CD14-positive monocyte (primary cell): Measurements from ENCODE around the gene GUCY1A1. TPM values are rescaled to one million over a fixed set of nuclear protein-coding genes. Genes with fewer than 3 reads are reported as not detected.

Experiments used
- DNase-seq, 3 donors: peaks; one replicate each; pipeline ENCODE4 v3.0.0-alpha.2; 2011 to 2022
- H2AFZ ChIP-seq: 2 replicates; pipeline ENCODE4 v1.6.0; 2012; ENCODE audit warnings: mild to moderate bottlenecking, low read depth, low read length, inconsistent platforms; ENCODE audit not compliant: insufficient read depth, poor library complexity, severe bottlenecking
- H3K27ac ChIP-seq, 2 donors: 1 replicate in 1 of 2; 2 replicates in 1 of 2; pipeline ENCODE4 v1.5.1; 2012 to 2013; ENCODE audit warnings: low read length in 2 of 2, control low read depth in 1 of 2, inconsistent platforms in 1 of 2, low read depth in 1 of 2, mild to moderate bottlenecking in 1 of 2
- H3K27me3 ChIP-seq, 2 donors: one replicate each; pipeline versions ENCODE4 v1.6.0 to v1.6.1; 2011 to 2013; ENCODE audit warnings: low read length in 2 of 2; ENCODE audit not compliant: control insufficient read depth in 2 of 2, insufficient read depth in 2 of 2
- H3K36me3 ChIP-seq, 2 donors: replicated peaks in 1 of 2; 1 replicate in 1 of 2; 2 replicates in 1 of 2; pipeline versions ENCODE4 v1.5.1 to v1.6.1; 2012 to 2013; ENCODE audit warnings: low read length in 2 of 2, control low read depth in 1 of 2, inconsistent platforms in 1 of 2, mild to moderate bottlenecking in 1 of 2; ENCODE audit not compliant: insufficient read depth in 2 of 2, control insufficient read depth in 1 of 2
- H3K4me1 ChIP-seq, 2 donors: 1 replicate in 1 of 2; 2 replicates in 1 of 2; pipeline versions ENCODE4 v1.5.1 to v1.6.1; 2012 to 2013; ENCODE audit warnings: low read length in 2 of 2, control low read depth in 1 of 2, inconsistent platforms in 1 of 2, mild to moderate bottlenecking in 1 of 2, moderate library complexity in 1 of 2; ENCODE audit not compliant: insufficient read depth in 2 of 2, control insufficient read depth in 1 of 2
- H3K4me2 ChIP-seq: replicated peaks from 2 replicates; pipeline ENCODE3; 2012; ENCODE audit warnings: low read length, moderate library complexity, mild to moderate bottlenecking; ENCODE audit not compliant: poor library complexity, severe bottlenecking; ENCODE audit errors: extremely low read depth
- H3K4me3 ChIP-seq, 3 experiments: fragments of 200-600 bp in 1 of 3; sonication (generic) in 1 of 3; replicated peaks in 1 of 3; 1 replicate in 2 of 3; 2 replicates in 1 of 3; pipeline ENCODE4 v1.5.1; 2011 to 2013; ENCODE audit warnings: low read length in 3 of 3, mild to moderate bottlenecking in 3 of 3, control low read depth in 2 of 3, low read depth in 2 of 3, inconsistent platforms in 1 of 3, moderate library complexity in 1 of 3
- H3K79me2 ChIP-seq: 2 replicates; pipeline ENCODE4 v1.6.0; 2012; ENCODE audit warnings: mild to moderate bottlenecking, control low read depth, inconsistent platforms, low read length, moderate library complexity; ENCODE audit not compliant: insufficient read depth
- H3K9ac ChIP-seq: 2 replicates; pipeline ENCODE4 v1.6.0; 2017; ENCODE audit warnings: low read length, mild to moderate bottlenecking; ENCODE audit not compliant: insufficient read depth, poor library complexity, severe bottlenecking
- H3K9me3 ChIP-seq, 2 donors: replicated peaks in 1 of 2; 1 replicate in 1 of 2; 2 replicates in 1 of 2; pipeline versions ENCODE4 v1.5.1 to v1.6.1; 2012 to 2013; ENCODE audit warnings: low read length in 2 of 2, control low read depth in 1 of 2; ENCODE audit not compliant: control insufficient read depth in 1 of 2, insufficient read depth in 1 of 2
- H4K20me1 ChIP-seq: 2 replicates; pipeline ENCODE4 v1.6.0; 2012; ENCODE audit warnings: mild to moderate bottlenecking, low read length, control low read depth, moderate library complexity; ENCODE audit not compliant: insufficient read depth
- H3K27ac Mint-ChIP-seq, 7 donors: one replicate each; pipeline ENCODE4 v1.8.0; 2020; ENCODE audit warnings: mild to moderate bottlenecking in 7 of 7, mixed read lengths in 7 of 7, moderate library complexity in 6 of 7, inconsistent platforms in 2 of 7
- H3K27me3 Mint-ChIP-seq, 3 donors: one replicate each; pipeline ENCODE4 v1.8.0; 2021 to 2022; ENCODE audit warnings: low read depth in 3 of 3, mild to moderate bottlenecking in 3 of 3, mixed read lengths in 3 of 3, moderate library complexity in 3 of 3, inconsistent platforms in 1 of 3
- H3K36me3 Mint-ChIP-seq, 2 donors: one replicate each; pipeline ENCODE4 v1.8.0; 2020; ENCODE audit warnings: mixed read lengths in 2 of 2, inconsistent platforms in 1 of 2, mild to moderate bottlenecking in 1 of 2
- H3K4me1 Mint-ChIP-seq: one replicate; pipeline ENCODE4 v1.8.0; 2020; ENCODE audit warnings: mild to moderate bottlenecking, mixed read lengths
- H3K4me3 Mint-ChIP-seq, 2 donors: one replicate each; pipeline ENCODE4 v1.8.0; 2020; ENCODE audit warnings: mild to moderate bottlenecking in 2 of 2, mixed read lengths in 2 of 2, moderate library complexity in 1 of 2
- H3K9me3 Mint-ChIP-seq, 7 donors: one replicate each; pipeline ENCODE4 v1.8.0; 2020 to 2022; ENCODE audit warnings: mixed read lengths in 7 of 7, mild to moderate bottlenecking in 6 of 7, moderate library complexity in 6 of 7, inconsistent platforms in 2 of 7
- CTCF ChIP-seq: fragments of 200-600 bp; IDR thresholded peaks from one replicate; pipeline ENCODE4 v1.8.0; 2022; ENCODE audit warnings: antibody characterized with exemption, mild to moderate bottlenecking
- WGBS: methylation state at CpG from one replicate; pipeline ENCODE4 v1.1.5; 2013; ENCODE audit warnings: missing lambda C conversion rate; ENCODE audit not compliant: insufficient coverage; 5-methylcytosine and 5-hydroxymethylcytosine counted together
- intact Hi-C, 2 donors: fragments of 100-400 bp; cut with micrococcal nuclease; formaldehyde crosslinking; loops; one replicate each; pipeline versions ENCODE4 v1.15.0 to v1.15.1; 2023
- polyA plus RNA-seq, 3 donors: library from polyadenylated mRNA; depleted of rRNA in 1 of 3; unstranded in 2 of 3; stranded (reverse) in 1 of 3; fragments of 300-500 nt in 2 of 3; fragments of >200 nt in 1 of 3; fragmentation: Illumina TruSeq in 2 of 3; gene quantifications; 1 replicate in 2 of 3; 2 replicates in 1 of 3; pipeline ENCODE4 v1.2.3, GENCODE V29; 2012 to 2021

Gene GUCY1A1
- polyA plus RNA-seq, 3 donors, result 0.88 to 1.2 (median 0.95) TPM

GRCh38 chr4:155624478-155624877 lies 42.2 kb upstream of the GUCY1A1 start:
- intact Hi-C loops, result no loop called here
- Histone ChIP-seq H3K27me3 (no peaks in the 10 kb centered on the region), H3K79me2 (no peaks in the 10 kb centered on the region), H3K9me3 (no peaks in the 10 kb centered on the region), H3K27ac (no peak overlapping the region), H3K36me3 (no peaks in the 10 kb centered on the region), H4K20me1 (no peaks in the 10 kb centered on the region), H2AFZ (no peak overlapping the region), H3K4me1 (no peaks in the 10 kb centered on the region), H3K4me3 (no peak overlapping the region), H3K9ac (no peak overlapping the region), H3K4me2 (no peak overlapping the region)
- no peak for TF ChIP-seq CTCF
- Mint-ChIP-seq H3K27me3 (peaks cover 0 to 1% (median 0%) of the 10 kb centered on the region in 3 donors), H3K4me3 (no peak overlapping the region), H3K27ac (no peak overlapping the region), H3K36me3 (no peaks in the 10 kb centered on the region), H3K4me1 (no peaks in the 10 kb centered on the region), H3K9me3 (no peaks in the 10 kb centered on the region)
- no peak for DNase-seq

DNA sequence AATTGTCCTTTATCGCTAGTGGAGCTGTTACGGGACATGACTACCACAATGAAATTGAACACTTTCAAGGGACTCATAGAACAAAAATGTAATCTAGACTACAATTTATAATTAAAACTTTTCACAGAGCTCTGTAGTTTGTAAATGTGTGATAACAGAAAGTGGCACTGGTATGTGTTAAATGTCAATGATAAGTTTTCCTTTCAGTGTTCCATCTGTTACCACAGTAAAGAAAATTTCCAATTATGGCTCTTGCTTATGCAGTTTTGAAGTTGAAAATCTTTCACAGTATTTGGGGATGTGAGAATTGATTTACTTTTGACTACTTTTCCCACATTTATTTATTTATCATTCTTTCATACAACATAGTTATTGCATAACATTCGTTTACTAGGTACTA lies 40.1 kb upstream of the GUCY1A1 start:
- Histone ChIP-seq H3K9me3 (no peaks in the 10 kb centered on the region), H3K27ac (no peak overlapping the region), H3K9ac (no peak overlapping the region), H3K36me3 (no peaks in the 10 kb centered on the region), H3K4me3 (no peak overlapping the region), H2AFZ (no peak overlapping the region), H3K4me1 (no peaks in the 10 kb centered on the region), H3K4me2 (no peak overlapping the region), H3K27me3 (no peaks in the 10 kb centered on the region), H4K20me1 (no peaks in the 10 kb centered on the region), H3K79me2 (no peaks in the 10 kb centered on the region)
- intact Hi-C loops, result no loop called here
- Mint-ChIP-seq H3K4me3 (no peak overlapping the region), H3K36me3 (no peaks in the 10 kb centered on the region), H3K27me3 (peaks cover 0 to 2% (median 0%) of the 10 kb centered on the region in 3 donors), H3K27ac (no peak overlapping the region), H3K4me1 (no peaks in the 10 kb centered on the region), H3K9me3 (no peaks in the 10 kb centered on the region)
- WGBS, result no CpG with 5 or more reads among the region's 3 CpGs
- DNase-seq, result no peak
- TF ChIP-seq CTCF, result no peak
